ENCODE results near the gene CEP126. TPM values are rescaled to one million over a fixed set of nuclear protein-coding genes. Genes with fewer than 3 reads are reported as not detected.

CEP126 gene
- total RNA-seq, 1 donor from 2014 or later, result 2.1 TPM

GRCh38 chr11:102001657-102002338 lies 87.0 kb downstream of the CEP126 start:
- Mint-ChIP-seq H3K27me3 (no peaks in the 10 kb centered on the region), H3K9me3 (ENCODE audit: low read depth) (no peaks in the 10 kb centered on the region), H3K27ac (no peak overlapping the region), H3K4me3 (ENCODE audit: low read depth) (no peak overlapping the region), H3K36me3 (ENCODE audit: insufficient read depth) (no peaks in the 10 kb centered on the region), H3K4me1 (ENCODE audit: low read depth) (no peaks in the 10 kb centered on the region)
- TF ChIP-seq CTCF (IDR thresholded peaks at IDR 0.05; ENCODE audit: unreplicated experiment), result no peak
- DNase-seq (ENCODE audit: low spot score, unreplicated experiment), result no peak

- no peaks in the 10 kb centered on the region for H3K27me3 Mint-ChIP-seq
- DNase-seq (ENCODE audit: low spot score, unreplicated experiment), result no peak
- no peak overlapping the region for H3K27ac Mint-ChIP-seq
- H3K4me3 Mint-ChIP-seq (ENCODE audit: low read depth), result no peak overlapping the region
- H3K36me3 Mint-ChIP-seq (ENCODE audit: insufficient read depth), result no peaks in the 10 kb centered on the region
- no peaks in the 10 kb centered on the region for H3K9me3 Mint-ChIP-seq (ENCODE audit: low read depth)
- H3K4me1 Mint-ChIP-seq (ENCODE audit: low read depth), result peaks cover 4% of the 10 kb centered on the region
- TF ChIP-seq CTCF (IDR thresholded peaks at IDR 0.05; ENCODE audit: unreplicated experiment), result no peak
These were observed 89.4 kb downstream of the CEP126 start for GRCh38 chr11:102004220-102004619.

GRCh38 chr11:102005306-102005705 lies 90.5 kb downstream of the CEP126 start:
- peaks cover 6% of the 10 kb centered on the region for H3K27me3 Mint-ChIP-seq
- no peak overlapping the region for H3K27ac Mint-ChIP-seq
- no peaks in the 10 kb centered on the region for H3K36me3 Mint-ChIP-seq (ENCODE audit: insufficient read depth)
- TF ChIP-seq CTCF (IDR thresholded peaks at IDR 0.05; ENCODE audit: unreplicated experiment), result no peak
- no peaks in the 10 kb centered on the region for H3K9me3 Mint-ChIP-seq (ENCODE audit: low read depth)
- no peak for DNase-seq (ENCODE audit: low spot score, unreplicated experiment)
- no peak overlapping the region for H3K4me3 Mint-ChIP-seq (ENCODE audit: low read depth)
- peaks cover 7% of the 10 kb centered on the region for H3K4me1 Mint-ChIP-seq (ENCODE audit: low read depth)

GRCh38 chr11:102006835-102007566 lies 92.2 kb downstream of the CEP126 start:
- H3K4me3 Mint-ChIP-seq (ENCODE audit: low read depth), result no peak overlapping the region
- no peak for DNase-seq (ENCODE audit: low spot score, unreplicated experiment)
- no peak for TF ChIP-seq CTCF (IDR thresholded peaks at IDR 0.05; ENCODE audit: unreplicated experiment)
- no peaks in the 10 kb centered on the region for H3K9me3 Mint-ChIP-seq (ENCODE audit: low read depth)
- peaks cover 6% of the 10 kb centered on the region for H3K27me3 Mint-ChIP-seq
- H3K27ac Mint-ChIP-seq, result no peak overlapping the region
- peaks cover 12% of the 10 kb centered on the region for H3K4me1 Mint-ChIP-seq (ENCODE audit: low read depth)
- no peaks in the 10 kb centered on the region for H3K36me3 Mint-ChIP-seq (ENCODE audit: insufficient read depth)

- Mint-ChIP-seq H3K4me1 (ENCODE audit: low read depth) (peaks cover 12% of the 10 kb centered on the region), H3K36me3 (ENCODE audit: insufficient read depth) (no peaks in the 10 kb centered on the region), H3K9me3 (ENCODE audit: low read depth) (no peaks in the 10 kb centered on the region), H3K27me3 (peaks cover 12% of the 10 kb centered on the region), H3K4me3 (ENCODE audit: low read depth) (no peak overlapping the region), H3K27ac (no peak overlapping the region)
- no peak for DNase-seq (ENCODE audit: low spot score, unreplicated experiment)
- TF ChIP-seq CTCF (IDR thresholded peaks at IDR 0.05; ENCODE audit: unreplicated experiment), result peak; percentile 69
These were observed 93.0 kb downstream of the CEP126 start for GRCh38 chr11:102007567-102008437.
